ENCODE measurements around the gene SHANK1.

The SHANK1 gene

DNA sequence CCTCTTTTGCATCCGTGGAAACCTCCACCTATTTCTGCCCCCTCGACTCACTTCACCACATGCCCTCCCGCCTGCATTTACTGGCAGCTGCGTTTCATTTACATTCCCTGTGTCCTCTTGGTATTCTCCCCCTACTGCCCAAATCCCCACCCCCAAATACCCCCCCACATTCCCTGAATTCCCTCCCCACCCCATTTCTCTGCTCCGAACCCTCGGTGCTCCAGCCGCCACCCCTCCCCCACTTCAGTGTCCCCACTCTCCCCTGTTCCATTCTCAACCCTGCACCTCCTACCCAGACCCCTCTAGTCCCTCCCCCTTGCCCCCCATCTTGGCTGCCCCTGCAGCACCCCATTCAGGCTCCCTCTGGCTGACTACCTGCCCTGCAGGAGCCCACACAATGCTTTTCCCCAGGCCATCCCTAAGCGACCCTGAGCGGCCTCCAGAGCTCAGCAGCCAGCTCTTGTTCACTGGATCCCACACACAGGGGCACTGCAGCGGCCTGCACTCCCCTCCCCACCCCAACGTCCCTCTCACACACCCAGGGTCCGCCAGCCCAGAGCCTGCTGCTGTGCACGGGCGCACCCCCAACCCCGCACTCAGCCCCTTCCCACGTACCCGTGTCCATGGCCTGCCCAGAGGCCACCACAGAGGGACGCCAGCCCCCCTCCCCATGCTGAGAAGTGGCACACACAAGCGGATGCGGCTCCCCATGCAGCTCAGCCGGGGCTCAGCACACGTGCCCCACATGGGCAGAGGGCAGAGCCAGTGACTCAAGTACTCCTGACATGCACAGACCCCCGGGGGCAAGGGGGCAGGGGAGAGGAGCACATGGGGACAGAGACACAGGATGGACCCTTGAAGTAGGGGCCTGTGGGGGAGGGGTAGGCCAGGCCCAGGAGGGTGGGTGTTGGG lies 26.3 kb downstream of the SHANK1 start:
- DNase-seq (ENCODE audit: insufficient read length, low spot score), result no peak
- FAIRE-seq, result no peak

DNA sequence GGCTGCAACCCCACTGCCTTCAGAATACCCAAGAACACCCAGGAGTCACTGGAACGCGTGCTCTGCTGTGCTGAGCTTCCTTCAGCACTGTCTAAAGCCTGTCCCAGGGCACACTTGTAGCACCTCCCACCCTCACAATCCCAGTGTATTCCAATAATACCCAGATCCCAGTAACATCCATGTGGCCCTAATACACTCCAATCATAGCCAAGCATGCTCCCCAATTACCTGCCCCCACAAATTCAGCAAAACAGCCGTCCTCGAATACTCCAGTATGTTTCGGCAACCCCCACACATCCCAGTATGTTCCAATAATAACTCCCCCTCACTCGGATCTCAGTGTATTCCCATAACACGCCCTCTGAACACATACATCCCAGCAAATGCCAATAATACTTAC lies 29.2 kb downstream of the SHANK1 start:
- FAIRE-seq (no peak), DNase-seq (ENCODE audit: insufficient read length, low spot score) (no peak)

DNA sequence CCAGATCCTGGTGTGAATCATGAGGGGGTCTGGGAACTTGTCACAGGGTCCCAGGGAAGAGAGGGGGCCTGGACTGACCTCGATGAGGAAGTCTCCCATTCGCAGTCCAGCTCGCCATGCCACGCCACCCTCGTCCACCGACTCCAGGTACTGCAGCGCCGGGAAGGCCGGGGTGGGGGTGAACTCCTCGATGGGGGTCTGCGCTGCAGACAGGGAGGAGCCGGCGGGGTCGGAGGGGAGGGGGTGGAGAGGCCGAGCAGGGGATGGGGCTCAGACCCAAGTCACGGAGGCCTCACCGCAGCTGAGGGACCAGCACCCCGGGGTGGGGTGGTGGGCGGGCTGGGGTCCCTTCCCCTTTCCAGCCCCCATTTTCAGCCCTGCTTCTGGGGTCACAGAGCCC lies 30.8 kb downstream of the SHANK1 start:
- DNase-seq (ENCODE audit: insufficient read length, low spot score) (no peak), FAIRE-seq (no peak)

DNA sequence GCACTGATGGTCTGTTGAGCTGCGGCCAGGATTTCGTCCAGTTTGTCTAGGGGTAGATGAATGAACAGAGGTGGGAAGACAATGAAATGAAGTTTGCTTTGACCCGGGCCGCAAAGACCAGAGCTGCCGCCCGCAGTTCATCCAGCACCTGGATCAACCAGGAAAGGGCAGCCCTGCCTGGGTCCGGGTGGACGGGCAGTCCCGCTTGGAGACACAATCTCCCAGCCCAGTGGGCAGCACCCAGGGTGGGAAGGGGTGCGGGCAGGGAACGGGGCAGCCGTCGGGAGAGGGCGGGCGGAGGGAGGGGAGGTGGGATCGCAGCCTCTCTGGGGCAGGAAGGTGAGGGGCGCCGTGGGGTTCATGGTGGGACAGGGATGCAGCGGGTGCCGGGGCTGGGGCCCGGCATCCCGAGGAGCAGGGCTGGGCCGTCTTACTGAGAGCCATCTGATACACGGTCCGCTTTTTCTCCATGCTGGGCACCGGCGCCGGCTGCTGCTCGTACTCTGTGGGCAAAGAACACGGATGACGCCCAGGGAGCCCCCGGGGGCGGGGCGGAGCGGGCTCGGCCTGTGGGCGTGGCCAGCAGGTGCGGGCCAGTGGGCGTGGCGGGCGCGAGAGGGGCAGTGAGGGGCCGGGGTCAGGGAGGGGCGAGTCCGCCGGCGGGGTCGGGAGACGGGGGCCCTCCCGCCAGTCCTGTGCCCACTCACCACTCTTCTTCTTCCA lies 33.1 kb downstream of the SHANK1 start:
- FAIRE-seq, result no peak

DNA sequence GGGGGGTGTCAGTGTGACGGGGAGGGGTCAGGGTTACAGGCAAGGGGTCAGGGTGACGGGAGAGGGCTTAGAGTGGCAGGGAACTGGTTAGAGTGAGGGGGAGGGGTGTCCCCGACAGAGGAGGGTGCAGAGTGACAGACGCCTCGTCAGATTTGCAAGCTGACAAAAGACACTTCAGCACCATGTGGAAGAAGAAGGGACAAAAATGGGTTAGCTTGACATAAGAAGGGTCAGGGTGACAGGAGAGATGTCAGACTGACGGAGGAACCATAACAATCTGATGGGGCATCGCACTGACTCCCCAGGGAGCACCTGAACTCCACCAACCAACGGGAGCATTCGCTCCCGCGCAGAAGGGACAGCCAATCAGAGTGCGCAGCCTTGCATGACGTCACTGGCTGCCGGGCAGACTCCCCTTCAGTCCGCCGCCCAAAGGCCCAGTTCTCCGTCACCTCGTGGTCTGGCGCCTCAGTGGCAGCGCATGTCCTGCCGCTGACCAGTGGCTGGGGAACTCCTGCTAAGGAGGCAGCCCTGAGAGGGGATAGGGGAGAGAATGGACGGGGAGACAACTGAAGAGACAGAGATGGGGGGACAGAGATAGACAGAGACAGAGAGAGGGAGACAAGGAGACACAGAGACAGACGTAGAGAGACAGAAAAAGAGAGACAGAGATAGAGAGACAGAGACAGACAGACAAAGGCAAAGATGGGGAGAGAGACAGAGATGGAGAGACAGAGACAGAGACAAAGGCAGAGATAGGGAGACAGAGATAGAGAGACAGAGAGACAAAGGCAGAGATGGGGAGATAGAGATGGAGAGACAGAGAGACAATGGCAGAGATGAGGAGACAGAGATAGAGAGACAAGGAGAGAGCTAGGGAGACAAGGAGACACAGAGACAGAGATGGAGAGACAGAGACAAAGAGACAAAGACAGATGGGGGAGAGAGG lies 40.2 kb downstream of the SHANK1 start:
- FAIRE-seq, result peak; percentile 95

More for the DNA sequence above, 33.1 kb downstream of the SHANK1 start:
- no peak for DNase-seq (ENCODE audit: insufficient read length, low spot score)

DNA sequence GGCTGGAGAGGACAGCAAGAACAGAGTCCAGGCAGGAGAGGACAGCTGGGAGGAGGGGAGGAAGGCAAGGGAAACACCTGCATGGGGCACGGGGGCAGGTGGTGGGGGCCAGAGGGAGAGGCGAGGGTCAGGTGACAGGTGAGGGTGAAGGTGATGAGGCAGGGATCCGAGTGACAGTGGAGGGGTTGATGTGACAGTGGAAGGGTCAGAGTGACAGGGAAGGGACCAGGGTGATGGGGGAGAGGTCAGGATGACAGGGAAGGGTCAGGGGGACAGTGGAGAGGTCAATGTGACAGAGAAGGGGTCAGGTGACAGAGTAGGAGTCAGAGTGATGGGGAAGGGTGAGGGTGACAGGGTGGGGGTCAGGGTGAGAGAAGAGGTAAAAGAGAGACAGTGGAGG lies 41.3 kb downstream of the SHANK1 start:
- no peak for DNase-seq (ENCODE audit: insufficient read length, low spot score)

More for the DNA sequence above, 40.2 kb downstream of the SHANK1 start:
- DNase-seq (ENCODE audit: insufficient read length, low spot score), result peak; percentile 97

DNA sequence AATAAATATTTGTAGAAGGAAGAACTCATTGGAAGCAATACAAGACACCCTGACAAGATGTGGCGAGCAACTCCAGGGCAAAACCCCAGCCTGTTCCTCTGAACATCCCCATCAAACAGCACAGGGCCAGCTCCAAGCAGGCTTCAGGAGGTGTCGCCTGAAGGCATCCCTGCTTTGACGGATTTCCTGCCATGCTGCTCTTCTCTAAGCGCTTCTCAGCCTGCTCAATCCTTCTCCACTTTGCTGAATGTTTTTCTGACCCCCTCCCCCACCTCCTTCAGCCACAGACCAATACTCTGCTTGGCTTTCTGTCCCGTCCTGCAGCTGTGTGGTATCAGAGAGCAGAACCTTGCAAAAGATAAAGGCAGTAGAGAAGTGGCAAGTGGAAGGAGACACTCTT lies 42.0 kb downstream of the SHANK1 start:
- no peak for FAIRE-seq

More for the DNA sequence above, 41.3 kb downstream of the SHANK1 start:
- no peak for FAIRE-seq

DNA sequence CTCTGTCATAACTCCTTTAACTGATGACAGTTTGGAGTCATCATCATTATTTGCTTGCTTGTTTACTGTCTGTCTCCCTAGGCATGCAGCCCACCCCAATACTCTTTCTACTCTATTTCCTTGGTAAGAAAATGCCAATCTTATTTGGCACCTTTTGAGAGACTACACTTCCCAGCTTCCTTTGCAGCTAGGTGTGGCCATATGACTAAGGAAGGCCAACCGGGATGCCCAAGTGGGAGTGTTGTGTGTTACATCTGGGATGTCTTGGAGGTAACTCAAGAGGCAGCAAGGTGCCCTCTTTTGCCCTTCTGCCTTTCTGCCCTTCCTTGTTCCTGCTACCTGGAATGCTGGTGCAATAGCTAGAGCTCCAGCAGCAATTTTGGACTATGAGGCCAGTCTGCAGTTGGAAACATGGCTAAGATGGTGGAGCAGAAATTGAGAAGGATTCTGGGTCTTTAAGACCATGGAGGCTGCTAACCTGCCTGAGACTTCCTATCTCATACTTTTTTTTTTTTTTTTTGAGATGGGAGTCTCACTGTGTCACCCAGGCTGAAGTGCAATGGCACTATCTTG lies 42.9 kb downstream of the SHANK1 start:
- FAIRE-seq (no peak), DNase-seq (ENCODE audit: insufficient read length, low spot score) (no peak)

More for the DNA sequence above, 42.0 kb downstream of the SHANK1 start:
- no peak for DNase-seq (ENCODE audit: insufficient read length, low spot score)

DNA sequence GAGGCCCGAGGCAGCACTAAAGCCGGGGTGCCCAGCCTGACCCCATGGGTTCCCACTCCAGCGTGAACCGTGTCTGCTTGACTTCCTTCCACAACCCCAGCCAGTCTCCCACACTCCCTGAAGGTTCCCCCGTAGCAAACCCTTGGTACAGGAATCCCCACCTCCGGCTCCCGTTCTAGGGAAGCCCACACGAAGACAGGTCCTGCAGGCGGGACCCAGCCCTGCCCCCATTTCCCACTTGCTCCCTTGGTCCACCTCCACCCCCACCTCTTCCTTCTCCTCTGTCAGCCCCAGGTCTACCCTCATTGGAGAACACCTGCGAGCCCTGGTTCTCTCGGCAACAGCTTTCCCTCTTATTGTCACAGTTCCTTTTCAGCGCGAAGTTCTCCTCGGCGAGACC lies 46.5 kb downstream of the SHANK1 start:
- FAIRE-seq (no peak), DNase-seq (ENCODE audit: insufficient read length, low spot score) (no peak)

DNA sequence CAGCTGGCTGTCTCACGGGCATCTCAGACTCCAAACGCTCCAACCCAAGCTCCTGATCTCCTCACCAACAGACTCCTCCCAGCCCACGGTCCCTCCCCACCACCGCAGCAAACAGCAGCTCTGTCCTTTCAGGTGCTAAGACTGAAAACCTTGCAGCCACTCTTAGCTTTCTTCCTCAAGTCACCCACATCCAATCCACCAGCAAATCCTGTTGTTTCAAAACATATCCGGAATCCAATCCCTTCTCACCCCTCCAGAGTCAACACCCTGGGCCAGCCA lies 49.6 kb downstream of the SHANK1 start:
- DNase-seq (ENCODE audit: insufficient read length, low spot score) (no peak), FAIRE-seq (no peak)

DNA sequence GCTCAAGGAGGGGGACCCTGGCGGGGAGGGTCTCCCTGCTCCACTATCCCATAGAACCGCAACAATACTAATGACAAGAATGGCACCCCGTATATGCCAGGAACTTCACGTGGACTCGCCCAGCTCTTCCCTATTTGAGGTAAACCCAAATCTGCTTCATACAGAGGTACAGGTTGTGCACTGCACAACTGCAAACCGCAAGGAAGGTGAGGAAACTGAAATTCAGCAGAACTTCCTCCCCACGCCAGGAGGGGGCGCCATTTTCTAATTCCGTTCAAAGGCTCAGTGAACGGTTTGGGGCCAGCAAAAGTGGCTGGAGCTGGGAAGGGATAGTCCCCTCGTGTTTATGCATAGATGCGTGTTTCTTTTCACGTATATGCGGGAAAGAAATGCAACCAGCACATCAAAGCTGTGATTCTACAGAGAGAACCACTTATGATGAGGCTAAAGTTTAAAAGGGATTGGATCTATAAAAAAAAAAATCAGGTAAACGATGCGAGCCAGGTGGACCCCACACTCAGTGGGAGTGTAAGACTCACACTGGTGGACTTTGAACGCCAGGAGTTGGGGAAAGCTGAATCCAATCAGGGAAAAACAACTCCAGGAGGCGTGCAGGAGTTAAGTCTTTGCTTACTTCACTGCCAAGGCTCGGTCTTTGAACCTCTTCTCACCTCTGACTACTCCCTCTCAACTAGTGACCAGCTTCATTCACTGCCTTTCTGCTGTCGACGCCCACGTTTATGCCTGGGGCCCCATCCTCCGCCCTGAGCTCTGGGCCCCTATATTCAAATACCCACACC lies 50.1 kb downstream of the SHANK1 start:
- FAIRE-seq, result peak; percentile 39
- peak; percentile 70 for DNase-seq (ENCODE audit: insufficient read length, low spot score)

DNA sequence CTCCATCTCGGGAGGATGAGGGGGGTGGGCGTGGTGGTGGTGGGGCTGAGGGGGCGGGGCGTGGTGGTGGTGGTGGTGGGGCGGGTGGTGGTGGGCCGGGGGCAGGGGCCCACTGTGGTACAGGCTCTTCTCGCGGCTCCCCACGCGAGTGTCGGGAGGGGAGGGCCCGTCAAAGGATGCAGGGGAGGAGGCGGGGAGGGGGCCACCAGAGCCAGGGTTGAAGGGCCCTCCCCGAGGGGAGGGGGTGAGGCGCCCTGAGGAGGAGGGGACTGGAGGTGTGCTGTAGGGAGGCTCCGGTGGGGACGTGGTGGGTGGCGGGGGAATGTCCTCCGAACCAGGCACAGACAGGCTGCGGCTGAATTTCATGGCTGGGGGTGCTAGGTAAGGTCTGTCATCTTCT lies 50.7 kb downstream of the SHANK1 start:
- no peak for FAIRE-seq
- DNase-seq (ENCODE audit: insufficient read length, low spot score), result no peak

DNA sequence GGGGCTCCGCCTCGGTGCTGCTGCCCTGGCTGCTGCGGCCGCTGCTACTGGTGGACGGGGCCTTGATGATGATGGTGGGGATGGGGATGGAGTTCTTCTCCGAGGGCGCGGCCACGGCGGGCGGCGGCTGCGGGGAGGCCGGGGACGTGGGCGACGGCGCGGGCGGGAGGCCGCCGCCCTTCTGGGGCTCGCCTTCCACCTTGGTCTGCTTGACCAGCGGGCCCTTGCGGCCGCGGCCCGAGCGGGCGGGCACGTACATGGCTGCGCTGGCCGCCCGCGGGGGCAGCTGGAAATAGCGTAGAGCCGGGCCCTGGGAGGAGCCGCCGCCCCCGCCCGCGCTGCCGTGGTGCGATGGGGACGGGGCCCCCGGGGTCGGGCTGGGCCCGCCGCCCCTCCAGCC lies 51.2 kb downstream of the SHANK1 start:
- DNase-seq (ENCODE audit: insufficient read length, low spot score), result no peak
- no peak for FAIRE-seq

DNA sequence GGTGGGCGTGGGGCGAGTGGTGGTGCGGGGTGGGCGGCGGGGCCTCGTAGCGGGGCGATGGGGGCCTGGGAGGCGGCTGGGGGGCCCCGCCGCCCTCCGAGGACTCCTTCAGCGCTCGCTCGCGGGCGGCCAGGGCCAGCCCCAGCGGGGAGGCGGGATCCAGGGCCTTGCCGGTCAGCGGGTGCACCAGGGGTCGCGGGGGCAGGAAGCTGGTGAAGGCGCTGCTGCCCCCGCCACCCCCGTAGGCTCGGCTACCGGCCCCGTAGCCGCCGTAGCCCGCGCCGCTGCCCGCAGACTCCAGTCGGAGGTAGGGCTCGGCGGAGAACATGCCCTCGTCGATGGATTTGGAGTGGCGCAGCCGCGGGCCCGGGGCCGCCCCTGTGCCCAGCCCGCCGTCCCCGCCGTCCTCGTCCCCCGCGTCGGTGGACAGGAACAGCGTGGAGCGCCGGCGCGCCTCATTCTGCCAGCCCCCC lies 51.8 kb downstream of the SHANK1 start:
- FAIRE-seq (no peak), DNase-seq (ENCODE audit: insufficient read length, low spot score) (no peak)

DNA sequence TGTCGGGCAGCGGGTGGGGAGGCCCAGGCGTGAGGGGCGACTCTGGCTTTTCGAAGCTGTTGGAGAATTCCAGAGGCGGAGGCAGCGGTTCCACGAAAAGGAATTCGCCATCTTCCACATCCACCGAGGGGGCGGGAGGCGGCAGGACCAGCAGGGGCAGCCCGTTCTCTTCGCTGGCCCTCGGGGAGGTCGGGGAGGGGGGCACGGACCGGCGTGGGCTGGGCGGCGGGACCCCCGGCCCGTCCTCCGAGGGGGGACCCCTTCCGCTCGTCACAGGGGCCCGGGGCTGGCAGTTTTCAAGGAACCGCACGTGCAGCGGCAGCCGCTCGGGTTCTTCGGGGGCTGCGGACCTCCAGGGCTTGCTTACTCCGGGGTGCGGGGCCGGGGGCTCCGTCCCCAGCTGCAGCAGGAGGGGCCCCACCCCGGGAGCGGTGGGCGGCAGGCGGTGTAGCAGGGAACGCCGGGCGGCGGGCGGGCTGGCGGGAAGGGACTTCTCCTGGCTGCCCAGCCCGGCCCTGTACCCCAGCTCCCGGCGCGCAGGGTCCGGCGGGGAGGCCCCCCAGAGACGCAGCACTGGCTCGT lies 52.3 kb downstream of the SHANK1 start:
- DNase-seq (ENCODE audit: insufficient read length, low spot score), result no peak
- FAIRE-seq, result no peak

DNA sequence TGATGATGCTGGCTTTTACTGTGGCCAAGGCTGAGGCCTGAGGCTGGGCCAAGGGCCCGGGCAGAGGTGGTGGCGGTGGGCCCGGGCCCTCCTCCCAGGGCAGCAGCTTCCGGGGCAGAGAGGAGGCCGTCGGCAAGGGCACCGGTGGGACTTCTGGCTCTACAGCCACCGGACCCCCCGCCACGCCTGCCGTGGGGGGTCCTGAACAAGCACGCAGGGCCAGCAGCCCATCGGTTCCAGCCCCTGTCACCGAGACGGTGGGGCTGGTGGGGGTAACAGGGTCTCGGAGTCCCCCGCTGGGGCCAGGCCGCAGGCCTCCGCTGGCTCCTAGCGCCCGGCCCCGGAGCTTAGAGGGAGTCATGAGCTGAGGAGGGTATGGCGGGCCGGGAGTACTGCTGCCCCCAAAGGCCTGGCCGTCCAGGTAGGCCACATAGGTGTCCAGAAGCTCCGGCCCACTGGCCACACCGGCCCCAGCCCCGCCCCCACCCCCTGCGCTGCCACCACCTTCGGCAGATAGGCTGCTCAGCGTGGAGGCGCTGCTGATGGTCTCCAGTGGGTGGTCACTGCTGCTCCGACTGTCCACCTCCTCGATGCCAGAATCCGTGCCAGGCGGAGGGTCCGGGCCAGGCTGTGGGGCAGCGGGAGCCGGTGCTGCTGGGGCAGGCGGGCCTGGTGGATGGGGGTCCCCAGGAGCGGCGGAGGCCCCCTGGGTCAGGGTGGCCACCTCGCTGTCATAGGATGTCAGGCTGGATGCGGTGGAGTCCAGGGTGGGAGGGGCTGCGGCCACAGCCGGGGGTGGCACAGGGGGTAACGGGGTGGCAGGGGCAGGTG lies 53.0 kb downstream of the SHANK1 start:
- FAIRE-seq, result no peak
- no peak for DNase-seq (ENCODE audit: insufficient read length, low spot score)

DNA sequence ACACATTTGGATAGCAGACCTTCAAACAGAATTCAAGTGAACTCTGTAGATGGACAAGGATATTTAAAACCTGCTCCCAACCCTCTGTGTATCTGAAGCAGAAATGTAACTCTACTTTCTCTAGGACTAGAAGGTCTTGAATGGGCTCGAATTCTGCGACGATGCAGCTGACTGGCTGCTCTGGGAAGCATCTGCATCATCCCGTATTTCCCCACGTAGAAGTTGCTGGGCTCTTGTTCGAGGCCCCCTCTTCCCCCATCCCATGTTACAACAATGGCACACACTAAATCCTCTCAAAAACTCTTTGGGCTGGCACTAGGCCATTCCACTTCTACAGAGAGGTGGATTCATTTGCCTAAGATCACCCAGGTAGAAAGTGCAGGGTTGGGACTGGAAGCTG lies 55.4 kb downstream of the SHANK1 start:
- no peak for DNase-seq (ENCODE audit: insufficient read length, low spot score)
- FAIRE-seq, result no peak

DNA sequence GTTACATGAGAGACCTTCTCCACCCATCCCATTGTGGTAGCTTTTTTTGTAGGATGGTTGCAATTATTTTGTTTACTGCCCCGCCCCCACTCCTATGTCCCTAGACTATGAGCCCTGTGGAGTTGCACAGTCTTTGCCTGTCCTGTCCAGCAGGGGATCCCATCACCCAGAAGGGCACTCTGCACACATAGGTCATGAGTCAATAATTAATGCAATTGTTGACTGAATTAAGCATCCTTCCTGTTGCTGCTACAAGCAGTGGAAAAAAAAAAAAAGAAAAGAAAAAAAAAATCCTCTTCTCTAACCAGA lies 56.2 kb downstream of the SHANK1 start:
- DNase-seq (ENCODE audit: insufficient read length, low spot score) (no peak), FAIRE-seq (no peak)
